OCI-LY1 (cell line): ENCODE results near the gene FGG.

Experiments used
- H2AFZ ChIP-seq: fragments of 200-600 bp; sonication (generic), shearing (Covaris generic); 2 replicates; pipeline ENCODE4 v1.6.0; 2014; ENCODE audit warnings: antibody characterized with exemption, mild to moderate bottlenecking, low read length
- H3F3A ChIP-seq: fragments of 200-600 bp; sonication (generic), shearing (Covaris generic); 2 replicates; pipeline ENCODE4 v1.6.0; 2014; ENCODE audit warnings: mild to moderate bottlenecking, antibody characterized with exemption, low read length, moderate library complexity; ENCODE audit not compliant: insufficient read depth
- H3K27ac ChIP-seq: fragments of 200-600 bp; sonication (generic); 2 replicates; pipeline ENCODE4 v1.5.1; 2014; ENCODE audit warnings: low read length, mixed run types, mild to moderate bottlenecking, low read depth; ENCODE audit not compliant: poor library complexity, severe bottlenecking
- H3K27me3 ChIP-seq: fragments of 200-600 bp; sonication (generic); 2 replicates; pipeline ENCODE4 v1.6.0; 2014; ENCODE audit warnings: antibody characterized with exemption, mild to moderate bottlenecking, low read length, moderate library complexity; ENCODE audit not compliant: insufficient read depth
- H3K36me3 ChIP-seq: fragments of 200-600 bp; sonication (generic); 2 replicates; pipeline ENCODE4 v1.6.1; 2014; ENCODE audit warnings: mild to moderate bottlenecking, antibody characterized with exemption, low read length, moderate library complexity, mixed read lengths; ENCODE audit not compliant: insufficient read depth
- H3K4me1 ChIP-seq: fragments of 200-600 bp; sonication (generic); 2 replicates; pipeline ENCODE4 v1.5.1; 2014; ENCODE audit warnings: mild to moderate bottlenecking, low read length, moderate library complexity; ENCODE audit not compliant: insufficient read depth, severe bottlenecking
- H3K4me2 ChIP-seq: fragments of 200-600 bp; sonication (generic), shearing (Covaris generic); 2 replicates; pipeline ENCODE4 v1.6.1; 2014; ENCODE audit warnings: low read length
- H3K4me3 ChIP-seq: fragments of 200-600 bp; sonication (generic); 2 replicates; pipeline ENCODE4 v1.5.1; 2014; ENCODE audit warnings: low read length, low read depth, mild to moderate bottlenecking, mixed read lengths; ENCODE audit not compliant: poor library complexity, severe bottlenecking
- H3K79me2 ChIP-seq: fragments of 200-600 bp; shearing (Covaris generic); 2 replicates; pipeline ENCODE4 v1.6.1; 2016; ENCODE audit warnings: mixed run types, low read length, mixed read lengths; ENCODE audit not compliant: insufficient read depth
- H3K9ac ChIP-seq: fragments of 200-600 bp; sonication (generic), shearing (Covaris generic); 2 replicates; pipeline ENCODE4 v1.6.1; 2014; ENCODE audit warnings: mild to moderate bottlenecking, low read length, mixed read lengths
- H3K9me2 ChIP-seq: fragments of 200-600 bp; sonication (generic), shearing (Covaris generic); 2 replicates; pipeline ENCODE4 v1.6.1; 2014; ENCODE audit warnings: low read depth, mild to moderate bottlenecking, low read length, mixed read lengths
- H3K9me3 ChIP-seq: fragments of 200-600 bp; shearing (Covaris generic); 2 replicates; pipeline ENCODE4 v1.6.1; 2014; ENCODE audit warnings: low read length, mixed read lengths
- H4K20me1 ChIP-seq: fragments of 200-600 bp; sonication (generic), shearing (Covaris generic); 2 replicates; pipeline ENCODE4 v1.6.0; 2016; ENCODE audit warnings: mild to moderate bottlenecking, low read length; ENCODE audit not compliant: insufficient read depth
- CTCF ChIP-seq: fragments of 200-600 bp; sonication (generic), shearing (Covaris generic); IDR thresholded peaks from 2 replicates; pipeline ENCODE4 v1.5.1; 2017; ENCODE audit warnings: mild to moderate bottlenecking, antibody characterized with exemption, low read length, moderate library complexity, mixed read lengths
- EZH2 ChIP-seq: fragments of 200-600 bp; sonication (generic), shearing (Covaris generic); IDR thresholded peaks from 2 replicates; pipeline ENCODE4 v1.8.0; 2017; ENCODE audit warnings: borderline replicate concordance, mixed run types, mild to moderate bottlenecking, antibody characterized with exemption, low read length, moderate library complexity, mixed read lengths

FGG gene

GRCh38 chr4:154586296-154587033, 26.0 kb downstream of the FGG start:
- Histone ChIP-seq H3K9me2 (no peaks in the 10 kb centered on the region), H3K9me3 (no peaks in the 10 kb centered on the region), H3K79me2 (no peaks in the 10 kb centered on the region), H3K27ac (no peak overlapping the region), H3K36me3 (no peaks in the 10 kb centered on the region), H2AFZ (no peak overlapping the region), H3K9ac (no peak overlapping the region), H3K27me3 (no peaks in the 10 kb centered on the region), H3K4me2 (no peak overlapping the region), H3K4me1 (no peaks in the 10 kb centered on the region), H4K20me1 (no peaks in the 10 kb centered on the region), H3F3A (no peaks in the 10 kb centered on the region), H3K4me3 (no peak overlapping the region)
- no peak for TF ChIP-seq CTCF
- no peak for TF ChIP-seq EZH2

GRCh38 chr4:154585369-154586018, 27.0 kb downstream of the FGG start:
- H3K36me3 ChIP-seq = no peaks in the 10 kb centered on the region
- no peak overlapping the region for H3K27ac ChIP-seq
- no peak overlapping the region for H3K4me2 ChIP-seq
- H3K4me3 ChIP-seq = no peak overlapping the region
- H4K20me1 ChIP-seq = no peaks in the 10 kb centered on the region
- H3K9me3 ChIP-seq = no peaks in the 10 kb centered on the region
- H3K4me1 ChIP-seq = no peaks in the 10 kb centered on the region
- H2AFZ ChIP-seq = no peak overlapping the region
- H3K9ac ChIP-seq = no peak overlapping the region
- TF ChIP-seq EZH2 (no peak), CTCF (no peak)
- no peaks in the 10 kb centered on the region for H3K9me2 ChIP-seq
- no peaks in the 10 kb centered on the region for H3K79me2 ChIP-seq
- no peaks in the 10 kb centered on the region for H3F3A ChIP-seq
- no peaks in the 10 kb centered on the region for H3K27me3 ChIP-seq

GRCh38 chr4:154584259-154584658, 28.2 kb downstream of the FGG start:
- Histone ChIP-seq H3K9me2 (no peaks in the 10 kb centered on the region), H3K4me2 (no peak overlapping the region), H3K36me3 (no peaks in the 10 kb centered on the region), H3K4me1 (no peaks in the 10 kb centered on the region), H3K79me2 (no peaks in the 10 kb centered on the region), H2AFZ (no peak overlapping the region), H3K27me3 (no peaks in the 10 kb centered on the region), H3K9me3 (no peaks in the 10 kb centered on the region), H4K20me1 (no peaks in the 10 kb centered on the region), H3K9ac (no peak overlapping the region), H3F3A (no peaks in the 10 kb centered on the region), H3K4me3 (no peak overlapping the region), H3K27ac (no peak overlapping the region)
- TF ChIP-seq CTCF (no peak), EZH2 (no peak)
